Measurements from ENCODE around the gene CCL26. TPM values are rescaled to one million over a fixed set of nuclear protein-coding genes. Genes with fewer than 3 reads are reported as not detected.
A peak's percentile ranks its signal among the peaks of the same experiment; 100 is the strongest.

The CCL26 gene
- total RNA-seq, 4 donors from 2014 or later = not detected

DNA sequence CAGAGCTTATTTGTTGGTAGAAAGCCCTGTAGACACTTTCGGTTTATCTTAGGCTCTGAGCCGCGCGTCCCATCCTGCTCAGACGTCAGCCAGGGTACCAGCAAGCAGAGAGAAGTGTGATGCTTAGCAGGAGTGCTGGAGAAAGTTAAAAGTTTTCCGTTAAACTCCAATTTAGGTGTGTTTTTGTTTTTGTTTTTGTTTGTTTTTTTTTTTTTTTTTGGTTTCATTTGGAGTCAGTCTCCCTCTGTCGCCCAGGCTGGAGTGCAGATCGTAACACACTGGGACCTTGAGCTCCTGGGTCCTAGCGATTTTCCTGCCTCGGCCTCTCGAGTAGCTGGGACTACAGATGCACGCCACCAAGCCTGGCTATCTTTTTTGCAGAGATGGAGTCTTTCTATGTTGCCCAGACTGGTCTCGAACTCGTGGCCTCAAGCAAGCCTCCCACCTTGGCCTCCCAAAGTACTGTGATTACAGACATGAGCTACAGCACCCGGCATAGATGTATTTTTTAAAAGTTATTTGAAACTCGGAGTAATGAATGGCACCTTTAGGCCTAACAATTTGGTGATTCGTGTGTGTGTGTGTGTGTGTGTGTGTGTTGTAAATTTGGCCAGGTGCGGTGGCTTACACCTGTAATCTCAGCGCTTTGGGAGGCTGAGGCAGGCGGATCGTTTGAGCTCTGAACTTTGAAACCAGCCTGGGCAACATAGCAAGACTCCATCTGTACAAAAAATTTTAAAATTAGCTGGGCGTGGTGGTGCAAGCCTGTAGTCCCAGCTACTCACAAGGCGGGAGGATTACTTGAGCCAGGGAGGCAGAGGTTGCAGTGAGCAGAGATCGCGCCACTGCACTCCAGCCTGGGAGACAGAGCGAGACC is 32.0 kb downstream of the CCL26 start:
- H3K9me3 ChIP-seq = no peaks in the 10 kb centered on the region
- TF ChIP-seq, protein P1, sequence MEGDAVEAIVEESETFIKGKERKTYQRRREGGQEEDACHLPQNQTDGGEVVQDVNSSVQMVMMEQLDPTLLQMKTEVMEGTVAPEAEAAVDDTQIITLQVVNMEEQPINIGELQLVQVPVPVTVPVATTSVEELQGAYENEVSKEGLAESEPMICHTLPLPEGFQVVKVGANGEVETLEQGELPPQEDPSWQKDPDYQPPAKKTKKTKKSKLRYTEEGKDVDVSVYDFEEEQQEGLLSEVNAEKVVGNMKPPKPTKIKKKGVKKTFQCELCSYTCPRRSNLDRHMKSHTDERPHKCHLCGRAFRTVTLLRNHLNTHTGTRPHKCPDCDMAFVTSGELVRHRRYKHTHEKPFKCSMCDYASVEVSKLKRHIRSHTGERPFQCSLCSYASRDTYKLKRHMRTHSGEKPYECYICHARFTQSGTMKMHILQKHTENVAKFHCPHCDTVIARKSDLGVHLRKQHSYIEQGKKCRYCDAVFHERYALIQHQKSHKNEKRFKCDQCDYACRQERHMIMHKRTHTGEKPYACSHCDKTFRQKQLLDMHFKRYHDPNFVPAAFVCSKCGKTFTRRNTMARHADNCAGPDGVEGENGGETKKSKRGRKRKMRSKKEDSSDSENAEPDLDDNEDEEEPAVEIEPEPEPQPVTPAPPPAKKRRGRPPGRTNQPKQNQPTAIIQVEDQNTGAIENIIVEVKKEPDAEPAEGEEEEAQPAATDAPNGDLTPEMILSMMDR (IDR thresholded peaks at IDR 0.05) = no peak
- no peak for TF ChIP-seq POLR2A (IDR thresholded peaks at IDR 0.05)
- H3K4me1 ChIP-seq = no peaks in the 10 kb centered on the region
- DNase-seq = peak in 1 of 2 donors; percentile 15
- no peaks in the 10 kb centered on the region for H3K36me3 ChIP-seq
- H3K27me3 ChIP-seq = no peaks in the 10 kb centered on the region
- intact Hi-C loops (cut with DNase I; ENCODE audit: low total_unique reads) = no loop called here
- peak overlapping the region; percentile 88 to 95 for H3K27ac ChIP-seq
- H3K4me3 ChIP-seq = peak overlapping the region; percentile 47 to 79

DNA sequence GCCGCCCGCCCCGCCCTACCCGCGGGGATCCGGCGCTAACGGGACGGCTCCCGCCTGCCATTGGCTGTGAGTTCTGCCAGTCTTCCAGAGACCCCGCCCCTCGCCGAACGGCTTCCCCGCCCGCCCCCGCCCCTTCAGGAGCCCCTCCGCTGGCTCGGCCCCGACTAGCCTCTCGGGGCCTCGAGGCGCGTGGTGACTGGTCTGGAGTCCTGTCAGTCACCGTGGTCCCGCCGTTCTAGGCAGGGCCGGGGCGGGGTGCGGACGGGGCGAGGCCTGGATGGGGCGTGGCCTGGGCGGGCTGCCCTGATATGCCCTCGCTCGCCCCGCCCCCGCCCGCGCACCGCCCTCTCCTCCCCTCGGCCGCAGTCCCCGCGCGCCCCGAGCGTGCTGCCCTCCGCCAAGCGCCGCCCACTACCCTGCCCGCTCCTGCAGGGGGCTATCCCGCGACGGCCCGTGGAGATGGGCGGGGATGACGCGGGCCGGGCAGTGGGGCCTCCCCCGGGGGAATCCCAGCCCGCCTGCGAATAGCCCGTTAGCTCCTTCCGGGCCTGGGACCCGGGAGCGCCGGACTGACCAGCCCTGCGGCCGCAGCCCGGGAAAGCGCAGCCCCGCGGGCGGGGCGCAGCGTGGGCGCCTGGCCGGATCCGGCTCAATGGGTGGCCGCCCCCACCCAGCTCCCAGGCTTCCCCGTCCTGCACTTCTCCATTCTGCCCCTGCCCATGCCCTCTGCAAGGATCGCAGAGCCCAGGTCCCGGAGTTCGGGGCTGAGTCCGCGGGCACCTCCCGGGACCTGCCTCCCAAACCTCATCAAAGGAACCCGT is 32.8 kb downstream of the CCL26 start:
- intact Hi-C loops (cut with DNase I; ENCODE audit: low total_unique reads) = no loop called here
- peak overlapping the region; percentile 88 to 95 for H3K27ac ChIP-seq
- peak overlapping the region; percentile 97 to 100 for H3K4me3 ChIP-seq
- no peaks in the 10 kb centered on the region for H3K36me3 ChIP-seq
- DNase-seq = peak; percentile 99 to 100
- no peaks in the 10 kb centered on the region for H3K27me3 ChIP-seq
- H3K4me1 ChIP-seq = no peaks in the 10 kb centered on the region
- no peaks in the 10 kb centered on the region for H3K9me3 ChIP-seq
- peak in 1 of 2 donors; percentile 66 for TF ChIP-seq POLR2A (IDR thresholded peaks at IDR 0.05)
- TF ChIP-seq, protein P1 (IDR thresholded peaks at IDR 0.05) = peak in 3 of 4 experiments; percentile 15 to 56 (median 16)

DNA sequence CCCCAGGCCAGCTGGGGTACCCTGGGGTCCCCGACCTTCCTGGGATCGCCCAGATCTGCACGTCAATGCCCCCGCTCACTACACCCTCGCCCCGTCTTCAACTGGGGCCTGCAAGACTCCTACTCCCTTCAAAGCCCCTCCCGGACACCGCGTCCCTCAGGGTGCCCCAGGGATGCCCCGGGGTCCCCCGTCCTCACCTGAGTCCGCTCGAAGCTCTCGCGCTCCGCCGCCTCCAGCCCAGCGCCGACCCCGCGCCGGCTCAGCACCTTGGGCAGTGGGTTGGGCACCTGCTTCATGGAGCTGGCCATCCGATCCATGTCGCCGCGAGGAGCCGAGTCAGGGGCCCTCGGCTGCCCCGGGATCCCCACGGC is 33.4 kb downstream of the CCL26 start, which contains the start of gene HIP1:
TSS of gene HIP1 (minus strand) at position 338 of the 371 bp plus-strand sequence. CDS start at position 317, 21 bp downstream.
- peak within 1 kb of the TSS; percentile 88 to 95 for H3K27ac ChIP-seq
- no peaks in the 10 kb centered on the region for H3K9me3 ChIP-seq
- intact Hi-C loops (cut with DNase I; ENCODE audit: low total_unique reads) = no loop called here
- no peaks in the 10 kb centered on the region for H3K4me1 ChIP-seq
- H3K36me3 ChIP-seq = no peaks in the 10 kb centered on the region
- H3K4me3 ChIP-seq = peak within 1 kb of the TSS; percentile 97 to 100
- H3K27me3 ChIP-seq = no peaks in the 10 kb centered on the region
- no peak for DNase-seq
- TF ChIP-seq, protein P1 (IDR thresholded peaks at IDR 0.05) = no peak
- TF ChIP-seq POLR2A (IDR thresholded peaks at IDR 0.05) = peak in 1 of 2 donors; percentile 22

DNA sequence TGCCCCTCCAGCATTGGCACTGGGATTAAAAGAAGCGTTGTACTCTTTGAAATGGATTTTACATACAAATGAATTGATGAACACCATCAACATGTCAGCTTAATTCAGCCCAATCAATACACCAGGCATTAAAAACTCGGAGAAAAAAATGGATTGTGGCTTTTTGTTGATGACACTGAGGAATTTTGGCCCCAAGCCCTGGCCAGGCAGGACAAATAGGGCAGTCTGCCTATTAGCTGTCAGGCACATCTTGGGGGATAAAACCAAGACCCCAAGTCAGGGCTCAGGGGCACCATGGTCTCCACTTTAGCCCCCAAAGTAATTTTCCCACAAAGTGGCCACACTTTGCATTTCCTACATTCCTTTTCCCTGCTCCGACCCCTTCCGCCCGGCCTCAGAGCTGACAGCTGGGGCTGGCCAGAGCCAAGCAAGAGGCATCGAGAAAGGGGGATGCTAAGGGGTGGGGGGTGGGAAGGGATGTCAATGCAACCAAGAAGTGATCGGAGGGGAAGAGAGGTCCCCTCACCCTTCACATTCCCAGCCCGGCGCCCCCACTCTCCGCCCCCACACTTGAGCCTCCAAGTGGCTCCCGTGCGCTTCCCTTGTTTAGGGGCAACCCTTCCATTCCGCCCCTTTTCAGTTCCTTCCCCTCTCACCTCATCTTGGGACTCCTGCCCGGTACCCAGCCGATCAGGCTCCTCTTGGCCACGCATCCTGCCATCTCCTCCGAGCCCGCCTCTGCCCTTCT is 34.0 kb downstream of the CCL26 start:
- no peaks in the 10 kb centered on the region for H3K27me3 ChIP-seq
- peak overlapping the region; percentile 82 to 90 for H3K27ac ChIP-seq
- peak in 1 of 2 donors; percentile 35 for DNase-seq
- peak overlapping the region; percentile 97 to 100 for H3K4me3 ChIP-seq
- H3K4me1 ChIP-seq = no peaks in the 10 kb centered on the region
- no peaks in the 10 kb centered on the region for H3K36me3 ChIP-seq
- intact Hi-C loops (cut with DNase I; ENCODE audit: low total_unique reads) = no loop called here
- no peaks in the 10 kb centered on the region for H3K9me3 ChIP-seq
- TF ChIP-seq POLR2A (IDR thresholded peaks at IDR 0.05) = no peak
- TF ChIP-seq, protein P1 (IDR thresholded peaks at IDR 0.05) = no peak

Data from uterus (tissue), 4 donors.